ENCODE measurements around the gene ECHDC3.

Gene ECHDC3

GRCh38 chr10:11808808-11809207 lies 66.6 kb downstream of the ECHDC3 start:
- no peak for DNase-seq (ENCODE audit: extremely low read depth in 1 of 2, low read depth in 1 of 2)

- no peak for DNase-seq (ENCODE audit: extremely low read depth in 1 of 2, low read depth in 1 of 2)
These were observed 68.2 kb downstream of the ECHDC3 start for GRCh38 chr10:11810313-11810766.

GRCh38 chr10:11810973-11811372 lies 68.8 kb downstream of the ECHDC3 start:
- DNase-seq (ENCODE audit: extremely low read depth in 1 of 2, low read depth in 1 of 2) = no peak

- no peak for DNase-seq (ENCODE audit: extremely low read depth in 1 of 2, low read depth in 1 of 2)
These were observed 71.0 kb downstream of the ECHDC3 start for GRCh38 chr10:11813177-11813576.
